Inflammatory macrophage (primary cell): ENCODE data around the gene ATP5F1E.
A peak's percentile ranks its signal among the peaks of the same experiment; 100 is the strongest.

Source experiments
- DNase-seq, 2 donors: peaks; one replicate each; pipeline ENCODE4 v3.0.0-alpha.2; 2020 to 2022

The ATP5F1E gene

GRCh38 chr20:59005523-59006166 lies 26.5 kb downstream of the ATP5F1E start:
- DNase-seq = no peak

GRCh38 chr20:59004763-59005522 lies 27.2 kb downstream of the ATP5F1E start:
- peak; percentile 85 to 87 for DNase-seq

- peak in 1 of 2 donors; percentile 88 for DNase-seq
Observed at GRCh38 chr20:59004493-59004762, 27.7 kb downstream of the ATP5F1E start.

GRCh38 chr20:59003836-59004492 lies 28.2 kb downstream of the ATP5F1E start:
- no peak for DNase-seq

- DNase-seq = no peak
Observed at GRCh38 chr20:59002874-59003399, 29.2 kb downstream of the ATP5F1E start.

GRCh38 chr20:59002388-59002787 lies 29.7 kb downstream of the ATP5F1E start:
- no peak for DNase-seq

GRCh38 chr20:59001449-59002171 lies 30.5 kb downstream of the ATP5F1E start:
- DNase-seq = peak in 1 of 2 donors; percentile 9

- no peak for DNase-seq
Observed at GRCh38 chr20:59001068-59001448, 31.1 kb downstream of the ATP5F1E start.

GRCh38 chr20:59000326-59000725 lies 31.8 kb downstream of the ATP5F1E start:
- no peak for DNase-seq

- DNase-seq = no peak
Observed at GRCh38 chr20:58998656-58999055, 33.5 kb downstream of the ATP5F1E start.

- DNase-seq = no peak
Observed at GRCh38 chr20:58997141-58997770, 34.9 kb downstream of the ATP5F1E start.

GRCh38 chr20:58996226-58996611 lies 35.9 kb downstream of the ATP5F1E start:
- no peak for DNase-seq

GRCh38 chr20:58995461-58996225 lies 36.5 kb downstream of the ATP5F1E start:
- DNase-seq = no peak

- DNase-seq = no peak
Observed at GRCh38 chr20:58994390-58995159, 37.6 kb downstream of the ATP5F1E start.

GRCh38 chr20:58993332-58994248 lies 38.5 kb downstream of the ATP5F1E start:
- no peak for DNase-seq

- no peak for DNase-seq
Observed at GRCh38 chr20:58992911-58993310, 39.2 kb downstream of the ATP5F1E start.

- DNase-seq = no peak
Observed at GRCh38 chr20:58991715-58992114, 40.4 kb downstream of the ATP5F1E start.

- DNase-seq = no peak
Observed at GRCh38 chr20:58990651-58991445, 41.3 kb downstream of the ATP5F1E start.

GRCh38 chr20:58989196-58989595 lies 42.9 kb downstream of the ATP5F1E start:
- no peak for DNase-seq
